Ishikawa (cell line): ENCODE measurements around the gene ARFRP1.

ENCODE experiments used
- CEBPB ChIP-seq: IDR thresholded peaks from 2 replicates; pipeline ENCODE4 v1.6.1; 2012
- EGR1 ChIP-seq: IDR thresholded peaks from 2 replicates; pipeline ENCODE4 v1.6.1; 2012
- FOXM1 ChIP-seq: IDR thresholded peaks from 2 replicates; pipeline ENCODE4 v1.6.1; 2012; ENCODE audit warnings: low read depth, borderline replicate concordance
- MAX ChIP-seq: IDR thresholded peaks from 2 replicates; pipeline ENCODE4 v1.6.1; 2012
- REST ChIP-seq: IDR thresholded peaks from 2 replicates; pipeline ENCODE4 v1.6.1; 2012; ENCODE audit warnings: low read depth, mild to moderate bottlenecking
- TEAD4 ChIP-seq: IDR thresholded peaks from 2 replicates; pipeline ENCODE4 v1.6.1; 2012
- TF ChIP-seq, protein P1 (sequence below): IDR thresholded peaks from 2 replicates; pipeline ENCODE4 v1.6.1; 2012

DNA sequence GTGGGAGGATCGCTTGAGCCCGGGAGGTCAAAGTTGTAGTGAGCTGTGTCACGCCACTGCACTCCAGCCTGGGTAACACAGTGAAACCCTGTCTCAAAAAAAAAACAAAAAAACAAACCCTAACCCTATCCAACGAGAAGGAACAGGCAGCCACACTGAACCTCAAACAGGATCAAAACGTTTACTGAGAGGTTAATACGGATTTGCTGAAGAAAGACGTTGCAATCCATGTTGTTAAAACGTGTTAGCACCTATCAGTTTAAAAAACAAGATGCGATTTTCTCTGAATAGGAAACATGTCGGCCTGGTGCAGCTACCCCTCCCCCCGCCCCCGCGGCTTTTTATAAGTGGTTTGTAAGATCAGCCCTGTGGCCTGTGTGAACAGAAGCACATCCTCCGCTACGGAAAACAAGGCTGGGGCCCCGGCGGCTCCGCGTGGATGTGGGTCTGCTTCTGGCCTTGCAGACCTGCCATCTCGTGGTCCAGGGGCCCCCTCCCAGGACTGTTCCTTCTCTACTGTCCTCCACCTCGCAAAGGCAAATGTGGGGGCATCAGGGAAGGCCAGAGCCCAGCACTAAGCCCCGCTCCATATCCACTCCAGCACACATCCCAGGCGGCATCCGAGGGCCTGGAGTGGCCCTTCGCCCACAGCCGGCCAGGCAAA lies 43.2 kb upstream of the ARFRP1 start:
- TF ChIP-seq MAX, result no peak
- no peak for TF ChIP-seq EGR1
- TF ChIP-seq TEAD4, result no peak
- TF ChIP-seq FOXM1, result no peak
- TF ChIP-seq CEBPB, result no peak
- no peak for TF ChIP-seq REST
- TF ChIP-seq, protein P1, sequence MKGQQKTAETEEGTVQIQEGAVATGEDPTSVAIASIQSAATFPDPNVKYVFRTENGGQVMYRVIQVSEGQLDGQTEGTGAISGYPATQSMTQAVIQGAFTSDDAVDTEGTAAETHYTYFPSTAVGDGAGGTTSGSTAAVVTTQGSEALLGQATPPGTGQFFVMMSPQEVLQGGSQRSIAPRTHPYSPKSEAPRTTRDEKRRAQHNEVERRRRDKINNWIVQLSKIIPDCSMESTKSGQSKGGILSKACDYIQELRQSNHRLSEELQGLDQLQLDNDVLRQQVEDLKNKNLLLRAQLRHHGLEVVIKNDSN, result no peak
